ENCODE data around the gene CDC14B.

- TF ChIP-seq POLR2AphosphoS5 (IDR thresholded peaks at IDR 0.05) (no peak), CTCF (IDR thresholded peaks at IDR 0.05) (no peak), POLR2A (IDR thresholded peaks at IDR 0.05) (no peak), EP300 (IDR thresholded peaks at IDR 0.05) (no peak)
These were observed 111.3 kb downstream of the CDC14B start for GRCh38 chr9:96508227-96508940.
